ENCODE data around the gene IPO11. TPM values are rescaled to one million over a fixed set of nuclear protein-coding genes. Genes with fewer than 3 reads are reported as not detected.

The IPO11 gene
- total and polyA plus RNA-seq, 8 donors = 27.0 to 42.6 (median 37.7) TPM

DNA sequence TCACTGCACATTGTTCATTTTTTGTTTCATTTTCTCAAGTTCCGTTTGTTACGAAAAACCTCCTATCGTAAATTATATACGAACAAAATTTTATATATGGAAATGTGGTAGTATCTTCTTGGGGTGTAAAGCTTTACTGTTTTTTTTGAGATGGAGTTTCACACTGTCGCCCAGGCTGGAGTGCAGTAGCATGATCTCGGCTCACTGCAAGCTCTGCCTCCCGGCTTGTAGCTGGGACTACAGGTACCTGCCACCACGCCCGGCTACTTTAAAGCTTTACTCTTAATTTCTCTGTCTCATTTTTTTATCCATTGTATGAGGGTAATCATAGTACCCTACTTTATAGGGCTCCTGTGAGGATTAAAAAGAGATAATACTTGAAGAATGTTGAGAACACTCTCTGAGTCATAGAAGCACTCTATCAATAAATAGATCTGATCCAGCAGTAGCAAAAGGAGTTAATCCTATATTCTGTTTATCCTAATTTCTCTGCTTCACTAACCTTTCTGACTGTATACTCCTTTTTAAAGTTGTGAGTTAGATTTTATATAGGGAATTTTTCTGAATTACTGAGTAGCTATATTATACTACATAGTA is 160.5 kb downstream of the IPO11 start:
- peak overlapping the region in 1 of 2 donors; percentile 1 for H3K4me3 ChIP-seq
- DNase-seq = no peak
- peaks cover 0 to 3% of the 10 kb centered on the region in 2 donors for H3K9me3 ChIP-seq
- ATAC-seq = no peak
- no peaks in the 10 kb centered on the region for H3K27me3 ChIP-seq
- TF ChIP-seq, protein P1, sequence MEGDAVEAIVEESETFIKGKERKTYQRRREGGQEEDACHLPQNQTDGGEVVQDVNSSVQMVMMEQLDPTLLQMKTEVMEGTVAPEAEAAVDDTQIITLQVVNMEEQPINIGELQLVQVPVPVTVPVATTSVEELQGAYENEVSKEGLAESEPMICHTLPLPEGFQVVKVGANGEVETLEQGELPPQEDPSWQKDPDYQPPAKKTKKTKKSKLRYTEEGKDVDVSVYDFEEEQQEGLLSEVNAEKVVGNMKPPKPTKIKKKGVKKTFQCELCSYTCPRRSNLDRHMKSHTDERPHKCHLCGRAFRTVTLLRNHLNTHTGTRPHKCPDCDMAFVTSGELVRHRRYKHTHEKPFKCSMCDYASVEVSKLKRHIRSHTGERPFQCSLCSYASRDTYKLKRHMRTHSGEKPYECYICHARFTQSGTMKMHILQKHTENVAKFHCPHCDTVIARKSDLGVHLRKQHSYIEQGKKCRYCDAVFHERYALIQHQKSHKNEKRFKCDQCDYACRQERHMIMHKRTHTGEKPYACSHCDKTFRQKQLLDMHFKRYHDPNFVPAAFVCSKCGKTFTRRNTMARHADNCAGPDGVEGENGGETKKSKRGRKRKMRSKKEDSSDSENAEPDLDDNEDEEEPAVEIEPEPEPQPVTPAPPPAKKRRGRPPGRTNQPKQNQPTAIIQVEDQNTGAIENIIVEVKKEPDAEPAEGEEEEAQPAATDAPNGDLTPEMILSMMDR (IDR thresholded peaks at IDR 0.05) = no peak
- no peaks in the 10 kb centered on the region for H3K36me3 ChIP-seq
- H3K4me1 ChIP-seq = peaks cover 0 to 10% of the 10 kb centered on the region in 2 donors
- intact Hi-C loops (cut with DNase I) = no loop called here
- no peak overlapping the region for H3K27ac ChIP-seq

DNA sequence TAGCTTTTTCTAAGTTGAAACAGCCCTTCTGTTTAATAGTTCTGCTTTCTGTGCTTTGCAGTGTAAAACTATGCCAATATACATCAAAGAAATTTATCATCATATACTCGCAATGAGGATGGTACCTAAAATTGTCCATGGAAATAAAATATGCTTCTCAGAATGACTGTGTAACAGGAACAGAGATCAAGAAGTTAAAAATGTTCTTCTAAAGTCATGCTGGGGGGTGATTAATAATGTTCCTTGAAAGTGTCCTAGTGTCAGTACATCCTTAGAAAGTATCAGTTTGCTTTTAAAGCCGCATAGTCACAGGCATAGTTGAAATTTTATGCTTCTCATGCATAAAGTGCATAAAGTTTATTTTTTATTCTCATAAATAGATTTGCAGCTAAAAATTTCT is 162.0 kb downstream of the IPO11 start:
- H3K27me3 ChIP-seq = no peaks in the 10 kb centered on the region
- TF ChIP-seq, protein P1 (IDR thresholded peaks at IDR 0.05) = no peak
- peaks cover 0 to 20% of the 10 kb centered on the region in 2 donors for H3K4me1 ChIP-seq
- intact Hi-C loops (cut with DNase I) = no loop called here
- no peak overlapping the region for H3K4me3 ChIP-seq
- ATAC-seq (no peak), DNase-seq (no peak)
- no peak overlapping the region for H3K27ac ChIP-seq
- H3K36me3 ChIP-seq = no peaks in the 10 kb centered on the region
- no peaks in the 10 kb centered on the region for H3K9me3 ChIP-seq

DNA sequence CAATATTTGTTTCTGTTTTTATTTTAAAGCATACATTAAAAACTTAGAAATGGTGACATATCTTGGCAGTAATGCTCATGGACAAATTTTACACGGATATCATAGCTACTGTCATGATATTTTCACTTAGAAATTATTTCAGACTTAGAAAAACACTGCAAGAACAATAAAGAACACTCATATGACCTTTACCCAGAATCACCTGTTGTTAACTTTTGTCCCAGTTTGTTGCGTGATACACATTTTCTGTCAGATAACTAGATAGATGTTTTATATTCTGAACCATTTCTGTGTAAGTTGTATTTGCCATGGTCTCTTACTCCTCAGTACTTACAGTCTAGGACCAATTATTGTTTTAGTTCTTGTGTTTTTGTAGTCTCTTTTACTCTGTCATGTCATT is 162.5 kb downstream of the IPO11 start:
- ATAC-seq (no peak), DNase-seq (no peak)
- intact Hi-C loops (cut with DNase I) = no loop called here
- Histone ChIP-seq H3K27ac (no peak overlapping the region), H3K27me3 (no peaks in the 10 kb centered on the region), H3K4me1 (peaks cover 0 to 20% of the 10 kb centered on the region in 2 donors), H3K4me3 (no peak overlapping the region), H3K9me3 (no peaks in the 10 kb centered on the region), H3K36me3 (no peaks in the 10 kb centered on the region)
- TF ChIP-seq, protein P1 (IDR thresholded peaks at IDR 0.05) = no peak

DNA sequence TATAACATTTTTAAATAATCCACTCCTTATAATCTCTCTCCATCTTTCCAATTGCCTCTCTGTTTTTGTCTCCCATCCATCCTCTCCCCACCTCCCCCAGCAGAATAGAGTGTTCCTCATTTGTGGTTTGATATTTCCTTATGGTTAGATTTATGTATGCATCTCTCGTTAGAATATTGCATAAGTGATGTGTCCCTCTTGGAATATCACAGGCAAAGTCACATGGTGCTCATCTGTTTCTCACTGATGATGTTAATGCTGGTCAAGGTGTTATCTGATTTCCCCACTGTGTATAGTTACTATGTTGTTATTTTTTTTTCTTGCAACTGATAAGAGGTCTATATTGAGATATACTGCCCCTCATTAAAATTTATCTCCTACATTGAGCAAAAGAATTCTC is 162.9 kb downstream of the IPO11 start:
- H3K27ac ChIP-seq = no peak overlapping the region
- no peaks in the 10 kb centered on the region for H3K9me3 ChIP-seq
- no peaks in the 10 kb centered on the region for H3K36me3 ChIP-seq
- DNase-seq (no peak), ATAC-seq (no peak)
- no peaks in the 10 kb centered on the region for H3K27me3 ChIP-seq
- TF ChIP-seq, protein P1 (IDR thresholded peaks at IDR 0.05) = no peak
- peaks cover 0 to 20% of the 10 kb centered on the region in 2 donors for H3K4me1 ChIP-seq
- no peak overlapping the region for H3K4me3 ChIP-seq
- intact Hi-C loops (cut with DNase I) = no loop called here

DNA sequence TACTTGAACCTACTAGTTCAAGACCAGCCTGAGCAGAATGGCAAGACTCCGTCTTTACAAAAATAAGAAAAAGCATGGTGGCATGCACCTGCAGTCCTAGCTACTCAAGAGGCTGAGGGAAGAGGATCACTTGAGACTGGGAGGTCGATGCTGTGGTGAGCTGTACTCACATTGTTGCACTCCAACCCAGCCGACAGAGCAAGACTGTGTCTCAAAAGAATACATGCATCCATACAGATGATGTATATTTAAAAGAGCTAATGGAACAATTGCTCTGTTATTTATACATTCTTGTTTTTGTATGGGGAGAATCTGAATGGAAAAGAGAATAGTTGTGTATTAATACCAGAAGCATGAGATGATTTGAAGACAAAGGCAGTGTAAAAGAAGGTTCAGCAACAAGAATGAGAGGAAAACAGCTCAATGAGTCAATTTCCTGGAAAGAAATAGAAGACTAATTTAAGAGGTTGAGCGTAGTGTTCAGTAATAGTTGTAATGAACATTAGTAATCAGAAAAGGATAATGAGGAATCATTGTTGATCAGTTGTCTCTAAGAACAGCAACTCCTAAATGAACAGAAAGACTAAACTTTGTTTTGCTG is 164.1 kb downstream of the IPO11 start:
- DNase-seq = no peak
- intact Hi-C loops (cut with DNase I) = no loop called here
- no peak for ATAC-seq

More for the DNA sequence above, 164.1 kb downstream of the IPO11 start:
- no peaks in the 10 kb centered on the region for H3K9me3 ChIP-seq
- no peaks in the 10 kb centered on the region for H3K36me3 ChIP-seq
- H3K27ac ChIP-seq = peak overlapping the region in 1 of 2 donors; percentile 39
- H3K4me1 ChIP-seq = peaks cover 0 to 20% of the 10 kb centered on the region in 2 donors
- no peak overlapping the region for H3K4me3 ChIP-seq
- no peaks in the 10 kb centered on the region for H3K27me3 ChIP-seq
- TF ChIP-seq, protein P1 (IDR thresholded peaks at IDR 0.05) = no peak

All from left lung (tissue), 10 donors.